H9 (cell line): ENCODE results near the gene STH. TPM values are rescaled to one million over a fixed set of nuclear protein-coding genes. Genes with fewer than 3 reads are reported as not detected.

Source experiments
- DNase-seq: peaks from one replicate; pipeline ENCODE4 v3.0.0-alpha.2; 2017
- H2AFZ ChIP-seq: one replicate; pipeline ENCODE4 v1.6.1; 2013; ENCODE audit warnings: mild to moderate bottlenecking, low read length, control low read depth, moderate library complexity
- H2AK5ac ChIP-seq: 2 replicates; pipeline ENCODE4 v1.6.1; 2013; ENCODE audit warnings: low read length, control low read depth, mixed read lengths; ENCODE audit not compliant: insufficient read length
- H2BK120ac ChIP-seq: one replicate; pipeline ENCODE4 v1.6.1; 2013; ENCODE audit warnings: low read depth, mild to moderate bottlenecking, low read length, control low read depth, inconsistent platforms; ENCODE audit not compliant: poor library complexity, severe bottlenecking
- H2BK12ac ChIP-seq: 2 replicates; pipeline ENCODE4 v1.6.1; 2013; ENCODE audit warnings: low read length, control low read depth, mixed read lengths, low read depth; ENCODE audit not compliant: insufficient read length
- H2BK15ac ChIP-seq: 2 replicates; pipeline ENCODE4 v1.6.1; 2013; ENCODE audit warnings: low read depth, low read length, control low read depth
- H2BK20ac ChIP-seq: one replicate; pipeline ENCODE4 v1.6.1; 2013; ENCODE audit warnings: low read depth, mild to moderate bottlenecking, low read length, control low read depth, inconsistent platforms; ENCODE audit not compliant: poor library complexity, severe bottlenecking
- H2BK5ac ChIP-seq: 2 replicates; pipeline ENCODE4 v1.6.1; 2013; ENCODE audit warnings: low read length, control low read depth, mixed read lengths; ENCODE audit not compliant: insufficient read length
- H3K14ac ChIP-seq: 2 replicates; pipeline ENCODE4 v1.6.1; 2013; ENCODE audit warnings: low read length, control low read depth; ENCODE audit not compliant: insufficient read depth
- H3K18ac ChIP-seq: 2 replicates; pipeline ENCODE4 v1.6.1; 2013; ENCODE audit warnings: low read depth, mild to moderate bottlenecking, mixed read lengths, low read length, control low read depth; ENCODE audit not compliant: insufficient read length
- H3K23ac ChIP-seq: 2 replicates; pipeline ENCODE4 v1.6.1; 2013; ENCODE audit warnings: low read length, control low read depth, mixed read lengths, low read depth; ENCODE audit not compliant: insufficient read length
- H3K23me2 ChIP-seq: 2 replicates; pipeline ENCODE4 v1.6.1; 2013; ENCODE audit warnings: low read depth, mild to moderate bottlenecking, mixed read lengths, low read length, control low read depth; ENCODE audit not compliant: insufficient read length, poor library complexity, severe bottlenecking
- H3K27ac ChIP-seq: 2 replicates; pipeline ENCODE4 v1.5.1; 2013; ENCODE audit warnings: low read length, control low read depth, mixed read lengths, low read depth; ENCODE audit not compliant: insufficient read length
- H3K27me3 ChIP-seq: 2 replicates; pipeline ENCODE4 v1.6.1; 2013; ENCODE audit warnings: low read length, control low read depth, inconsistent platforms; ENCODE audit not compliant: insufficient read depth
- H3K4ac ChIP-seq: 2 replicates; pipeline ENCODE4 v1.6.1; 2013; ENCODE audit warnings: low read depth, mild to moderate bottlenecking, control low read depth, inconsistent platforms, low read length, moderate library complexity
- H3K4me1 ChIP-seq: 2 replicates; pipeline ENCODE4 v1.6.1; 2013; ENCODE audit warnings: low read length, control low read depth, inconsistent platforms; ENCODE audit not compliant: insufficient read depth
- H3K4me2 ChIP-seq: 2 replicates; pipeline ENCODE4 v1.6.1; 2013; ENCODE audit warnings: low read length, control low read depth, mixed read lengths; ENCODE audit not compliant: insufficient read length, insufficient read depth
- H3K56ac ChIP-seq: 2 replicates; pipeline ENCODE4 v1.6.1; 2013; ENCODE audit warnings: low read depth, mild to moderate bottlenecking, mixed read lengths, low read length, control low read depth; ENCODE audit not compliant: insufficient read length
- H3K79me1 ChIP-seq: 2 replicates; pipeline ENCODE4 v1.6.1; 2013; ENCODE audit warnings: low read depth, mild to moderate bottlenecking, moderate library complexity, low read length, control low read depth, inconsistent platforms; ENCODE audit not compliant: insufficient read depth, poor library complexity, severe bottlenecking
- H3K79me2 ChIP-seq: 2 replicates; pipeline ENCODE4 v1.6.1; 2013; ENCODE audit warnings: low read length, control low read depth, inconsistent platforms; ENCODE audit not compliant: insufficient read depth
- H3K9ac ChIP-seq: 2 replicates; pipeline ENCODE4 v1.6.1; 2013; ENCODE audit warnings: low read length, control low read depth, mixed read lengths; ENCODE audit not compliant: insufficient read length; ENCODE audit errors: extremely low read depth
- H3K9me3 ChIP-seq: one replicate; pipeline ENCODE4 v1.6.1; 2013; ENCODE audit warnings: low read depth, low read length, inconsistent platforms; ENCODE audit not compliant: control insufficient read depth
- H3T11ph ChIP-seq: one replicate; pipeline ENCODE4 v1.6.1; 2013; ENCODE audit warnings: mild to moderate bottlenecking, low read length, control low read depth, inconsistent platforms
- H4K20me1 ChIP-seq: one replicate; pipeline ENCODE4 v1.6.1; 2013; ENCODE audit not compliant: control insufficient read depth, insufficient read length, insufficient read depth
- H4K5ac ChIP-seq: 2 replicates; pipeline ENCODE4 v1.6.1; 2013; ENCODE audit warnings: low read depth, mild to moderate bottlenecking, mixed read lengths, low read length, control low read depth; ENCODE audit not compliant: insufficient read length
- H4K8ac ChIP-seq: replicated peaks from 2 replicates; pipeline ENCODE4 v1.6.1; 2013; ENCODE audit warnings: low read length, control low read depth, mixed read lengths, low read depth; ENCODE audit not compliant: insufficient read length
- H4K91ac ChIP-seq: 2 replicates; pipeline ENCODE4 v1.6.1; 2013; ENCODE audit warnings: low read depth, mild to moderate bottlenecking, moderate library complexity, mixed read lengths, low read length, control low read depth; ENCODE audit not compliant: insufficient read length
- H3K27ac Mint-ChIP-seq, 3 experiments: 2 replicates in 2 of 3; 3 replicates in 1 of 3; pipeline ENCODE4 v1.8.0; 2020 to 2021; ENCODE audit warnings: mixed read lengths in 3 of 3, mild to moderate bottlenecking in 1 of 3, moderate library complexity in 1 of 3
- H3K27me3 Mint-ChIP-seq: 2 replicates; pipeline ENCODE4 v1.8.0; 2021; ENCODE audit warnings: low read depth, mild to moderate bottlenecking, moderate library complexity, mixed read lengths
- H3K36me3 Mint-ChIP-seq, 3 experiments: 2 replicates in 2 of 3; 3 replicates in 1 of 3; pipeline ENCODE4 v1.8.0; 2020 to 2021; ENCODE audit warnings: low read depth in 3 of 3, mixed read lengths in 3 of 3; ENCODE audit not compliant: insufficient read depth in 1 of 3
- H3K4me1 Mint-ChIP-seq, 2 experiments: 2 replicates each; pipeline ENCODE4 v1.8.0; 2020; ENCODE audit warnings: mixed read lengths in 2 of 2
- H3K4me3 Mint-ChIP-seq, 2 experiments: 2 replicates in 1 of 2; 3 replicates in 1 of 2; pipeline ENCODE4 v1.8.0; 2020 to 2021; ENCODE audit warnings: mild to moderate bottlenecking in 2 of 2, mixed read lengths in 2 of 2, moderate library complexity in 1 of 2
- H3K9me3 Mint-ChIP-seq, 2 experiments: 2 replicates in 1 of 2; 3 replicates in 1 of 2; pipeline ENCODE4 v1.8.0; 2020; ENCODE audit warnings: mild to moderate bottlenecking in 2 of 2, mixed read lengths in 2 of 2, moderate library complexity in 1 of 2
- WGBS: extraction: QIAGEN DNeasy Blood & Tissue Kit; methylation state at CpG from one replicate; pipeline ENCODE4 v1.1.7; 2013; ENCODE audit warnings: missing lambda C conversion rate, low lambda C conversion rate, mixed read lengths; ENCODE audit not compliant: insufficient read length; ENCODE audit errors: extremely low coverage; 5-methylcytosine and 5-hydroxymethylcytosine counted together
- total RNA-seq: library from RNA; stranded (reverse); gene quantifications from 2 replicates; pipeline ENCODE4 v1.2.1, GENCODE V29; 2021
- TF ChIP-seq, protein P1 (sequence below): fragments of 200-600 bp; sonication (generic); conservative IDR thresholded peaks from 3 replicates; pipeline ENCODE4 v1.8.0; 2021; ENCODE audit warnings: antibody characterized with exemption, mild to moderate bottlenecking

Gene STH
- total RNA-seq, 1 experiment from 2014 or later, result not detected

DNA sequence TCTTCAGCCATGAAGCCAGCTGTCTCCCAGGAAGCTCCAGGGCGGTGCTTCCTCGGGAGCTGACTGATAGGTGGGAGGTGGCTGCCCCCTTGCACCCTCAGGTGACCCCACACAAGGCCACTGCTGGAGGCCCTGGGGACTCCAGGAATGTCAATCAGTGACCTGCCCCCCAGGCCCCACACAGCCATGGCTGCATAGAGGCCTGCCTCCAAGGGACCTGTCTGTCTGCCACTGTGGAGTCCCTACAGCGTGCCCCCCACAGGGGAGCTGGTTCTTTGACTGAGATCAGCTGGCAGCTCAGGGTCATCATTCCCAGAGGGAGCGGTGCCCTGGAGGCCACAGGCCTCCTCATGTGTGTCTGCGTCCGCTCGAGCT, 14.1 kb downstream of the STH start:
- Histone ChIP-seq H3K79me2 (no peaks in the 10 kb centered on the region), H4K20me1 (no peaks in the 10 kb centered on the region), H3K4me1 (no peaks in the 10 kb centered on the region), H3K23me2 (no peaks in the 10 kb centered on the region), H2BK15ac (no peak overlapping the region), H3K9me3 (no peaks in the 10 kb centered on the region), H3K79me1 (no peaks in the 10 kb centered on the region), H2BK12ac (no peak overlapping the region), H3K18ac (no peak overlapping the region), H4K5ac (no peak overlapping the region), H2AK5ac (no peak overlapping the region), H3K23ac (no peak overlapping the region), H4K91ac (no peak overlapping the region), H2BK20ac (no peak overlapping the region), H2AFZ (no peak overlapping the region), H4K8ac (no peak overlapping the region), H3K56ac (no peak overlapping the region), H2BK120ac (no peak overlapping the region), H3K4me2 (no peak overlapping the region), H3K14ac (0 out of 2 replicates have a peak overlapping the region, but pooled peaks have one; percentile 25), H3K4ac (no peak overlapping the region), H2BK5ac (no peak overlapping the region), H3T11ph (no peak overlapping the region), H3K27me3 (no peaks in the 10 kb centered on the region), H3K27ac (no peak overlapping the region), H3K9ac (no peak overlapping the region)
- H3K4me1 Mint-ChIP-seq, result 0 out of 4 replicates have a peak, but pooled peaks cover 0 to 6% of the 10 kb centered on the region in 2 experiments
- TF ChIP-seq, protein P1, sequence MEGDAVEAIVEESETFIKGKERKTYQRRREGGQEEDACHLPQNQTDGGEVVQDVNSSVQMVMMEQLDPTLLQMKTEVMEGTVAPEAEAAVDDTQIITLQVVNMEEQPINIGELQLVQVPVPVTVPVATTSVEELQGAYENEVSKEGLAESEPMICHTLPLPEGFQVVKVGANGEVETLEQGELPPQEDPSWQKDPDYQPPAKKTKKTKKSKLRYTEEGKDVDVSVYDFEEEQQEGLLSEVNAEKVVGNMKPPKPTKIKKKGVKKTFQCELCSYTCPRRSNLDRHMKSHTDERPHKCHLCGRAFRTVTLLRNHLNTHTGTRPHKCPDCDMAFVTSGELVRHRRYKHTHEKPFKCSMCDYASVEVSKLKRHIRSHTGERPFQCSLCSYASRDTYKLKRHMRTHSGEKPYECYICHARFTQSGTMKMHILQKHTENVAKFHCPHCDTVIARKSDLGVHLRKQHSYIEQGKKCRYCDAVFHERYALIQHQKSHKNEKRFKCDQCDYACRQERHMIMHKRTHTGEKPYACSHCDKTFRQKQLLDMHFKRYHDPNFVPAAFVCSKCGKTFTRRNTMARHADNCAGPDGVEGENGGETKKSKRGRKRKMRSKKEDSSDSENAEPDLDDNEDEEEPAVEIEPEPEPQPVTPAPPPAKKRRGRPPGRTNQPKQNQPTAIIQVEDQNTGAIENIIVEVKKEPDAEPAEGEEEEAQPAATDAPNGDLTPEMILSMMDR, result no peak
- no CpG with 5 or more reads among the region's 7 CpGs for WGBS
- no peak overlapping the region for H3K27ac Mint-ChIP-seq
- peaks cover 2% of the 10 kb centered on the region for H3K27me3 Mint-ChIP-seq
- DNase-seq, result no peak
- no peaks in the 10 kb centered on the region for H3K9me3 Mint-ChIP-seq
- H3K4me3 Mint-ChIP-seq, result no peak overlapping the region
- H3K36me3 Mint-ChIP-seq, result no peaks in the 10 kb centered on the region; a peak in 1 of 7 replicates
